ENCODE measurements around the gene HIGD2B. TPM values are rescaled to one million over a fixed set of nuclear protein-coding genes. Genes with fewer than 3 reads are reported as not detected.
A peak's percentile ranks its signal among the peaks of the same experiment; 100 is the strongest.
"Not testable (repeated sequence)": the region's sequence is repeated elsewhere in the genome, so short reads cannot be mapped to it uniquely, and the experiment has no call there.

Gene HIGD2B
- total RNA-seq, 1 donor from 2014 or later, result not detected

- DNase-seq (ENCODE audit: low spot score), result no peak
- Histone ChIP-seq H3K9me3 (ENCODE audit: low read depth) (no peaks in the 10 kb centered on the region), H3F3A (ENCODE audit: low read depth) (no peaks in the 10 kb centered on the region), H3K36me3 (no peaks in the 10 kb centered on the region), H3K27me3 (peaks cover 30% of the 10 kb centered on the region), H3K9ac (no peak overlapping the region), H3K79me2 (ENCODE audit: low read depth) (no peaks in the 10 kb centered on the region), H3K4me2 (no peak overlapping the region), H4K20me1 (ENCODE audit: low read depth) (no peaks in the 10 kb centered on the region), H3K4me3 (no peak overlapping the region), H3K4me1 (no peaks in the 10 kb centered on the region), H3K27ac (no peak overlapping the region), H2AFZ (replicated peaks) (no peak overlapping the region)
- H3K27ac Mint-ChIP-seq, result no peak overlapping the region
- peaks cover 21% of the 10 kb centered on the region for H3K27me3 Mint-ChIP-seq (ENCODE audit: insufficient read depth, low read depth)
- H3K9me3 Mint-ChIP-seq, result no peaks in the 10 kb centered on the region
- H3K4me3 Mint-ChIP-seq, result no peak overlapping the region
- no peaks in the 10 kb centered on the region for H3K36me3 Mint-ChIP-seq
- H3K4me1 Mint-ChIP-seq, result no peaks in the 10 kb centered on the region
- TF ChIP-seq EZH2 (IDR thresholded peaks at IDR 0.05) (no peak), CTCF (IDR thresholded peaks at IDR 0.05) (no peak), EZH2phosphoT487 (IDR thresholded peaks at IDR 0.05) (no peak)
These were observed 9.1 kb downstream of the HIGD2B start for GRCh38 chr15:72676838-72677237.

GRCh38 chr15:72671525-72671924 lies 14.5 kb downstream of the HIGD2B start:
- Histone ChIP-seq H3K27ac (no peak overlapping the region), H4K20me1 (ENCODE audit: low read depth) (no peaks in the 10 kb centered on the region), H3K4me3 (no peak overlapping the region), H2AFZ (replicated peaks) (no peak overlapping the region), H3K9ac (no peak overlapping the region), H3K9me3 (ENCODE audit: low read depth) (no peaks in the 10 kb centered on the region), H3F3A (ENCODE audit: low read depth) (no peaks in the 10 kb centered on the region), H3K36me3 (no peaks in the 10 kb centered on the region), H3K27me3 (no peaks in the 10 kb centered on the region), H3K4me1 (no peaks in the 10 kb centered on the region), H3K79me2 (ENCODE audit: low read depth) (no peaks in the 10 kb centered on the region), H3K4me2 (no peak overlapping the region)
- H3K27ac Mint-ChIP-seq, result no peak overlapping the region
- TF ChIP-seq EZH2 (IDR thresholded peaks at IDR 0.05), result no peak
- no peak for TF ChIP-seq CTCF (IDR thresholded peaks at IDR 0.05)
- no peak for TF ChIP-seq EZH2phosphoT487 (IDR thresholded peaks at IDR 0.05)
- no peaks in the 10 kb centered on the region for H3K9me3 Mint-ChIP-seq
- H3K36me3 Mint-ChIP-seq, result no peaks in the 10 kb centered on the region
- peaks cover 11% of the 10 kb centered on the region for H3K4me1 Mint-ChIP-seq
- no peak overlapping the region for H3K4me3 Mint-ChIP-seq
- H3K27me3 Mint-ChIP-seq (ENCODE audit: insufficient read depth, low read depth), result peaks cover 8% of the 10 kb centered on the region
- no peak for DNase-seq (ENCODE audit: low spot score)

- not testable (repeated sequence) for H3K36me3 ChIP-seq; H3K4me1 ChIP-seq; H3F3A ChIP-seq (ENCODE audit: low read depth); H3K27me3 ChIP-seq; H3K9me3 ChIP-seq (ENCODE audit: low read depth); H3K9me3 Mint-ChIP-seq; H3K27me3 Mint-ChIP-seq (ENCODE audit: insufficient read depth, low read depth); H3K79me2 ChIP-seq (ENCODE audit: low read depth); H3K9ac ChIP-seq; H3K27ac Mint-ChIP-seq; H4K20me1 ChIP-seq (ENCODE audit: low read depth); H3K36me3 Mint-ChIP-seq; H3K27ac ChIP-seq
- Mint-ChIP-seq H3K4me1 (peaks cover 11% of the 10 kb centered on the region), H3K4me3 (peak overlapping the region; percentile 85)
- peak; percentile 89 for DNase-seq (ENCODE audit: low spot score)
- Histone ChIP-seq H2AFZ (replicated peaks) (peak overlapping the region; percentile 74), H3K4me2 (peak overlapping the region; percentile 75), H3K4me3 (peak overlapping the region; percentile 40)
- peak; percentile 69 for TF ChIP-seq CTCF (IDR thresholded peaks at IDR 0.05)
These were observed 15.2 kb downstream of the HIGD2B start for GRCh38 chr15:72670656-72671352.

GRCh38 chr15:72669803-72670202 lies 16.2 kb downstream of the HIGD2B start:
- peaks cover 11% of the 10 kb centered on the region for H3K4me1 Mint-ChIP-seq
- H3K9ac ChIP-seq; H3K27me3 Mint-ChIP-seq (ENCODE audit: insufficient read depth, low read depth); H3K4me3 Mint-ChIP-seq; H3K27ac Mint-ChIP-seq; H3K36me3 Mint-ChIP-seq; H3F3A ChIP-seq (ENCODE audit: low read depth); H3K36me3 ChIP-seq; H3K9me3 Mint-ChIP-seq; H4K20me1 ChIP-seq (ENCODE audit: low read depth); H3K4me1 ChIP-seq; H3K9me3 ChIP-seq (ENCODE audit: low read depth); H3K79me2 ChIP-seq (ENCODE audit: low read depth); H3K4me3 ChIP-seq; H3K27ac ChIP-seq; DNase-seq (ENCODE audit: low spot score); H2AFZ ChIP-seq (replicated peaks); H3K4me2 ChIP-seq; H3K27me3 ChIP-seq: not testable (repeated sequence)

GRCh38 chr15:72665706-72666105 lies 20.3 kb downstream of the HIGD2B start:
- H3K36me3 Mint-ChIP-seq; H3K4me2 ChIP-seq; H2AFZ ChIP-seq (replicated peaks); H3K27ac ChIP-seq; H3K9ac ChIP-seq; H3K9me3 ChIP-seq (ENCODE audit: low read depth); H3K27ac Mint-ChIP-seq; H3K4me3 Mint-ChIP-seq; H3K9me3 Mint-ChIP-seq; H3F3A ChIP-seq (ENCODE audit: low read depth); H4K20me1 ChIP-seq (ENCODE audit: low read depth); H3K4me1 Mint-ChIP-seq; H3K36me3 ChIP-seq; DNase-seq (ENCODE audit: low spot score); H3K27me3 ChIP-seq; H3K79me2 ChIP-seq (ENCODE audit: low read depth); H3K4me3 ChIP-seq; H3K4me1 ChIP-seq; H3K27me3 Mint-ChIP-seq (ENCODE audit: insufficient read depth, low read depth): not testable (repeated sequence)
